Activated T-helper 17 cell treated with anti-CD3 and anti-CD28 coated beads, Interleukin-2, amount 50 U/mL, for 72 hours (primary cell): ENCODE measurements around the gene BCAS4. TPM values are rescaled to one million over a fixed set of nuclear protein-coding genes. Genes with fewer than 3 reads are reported as not detected.
"Not testable (repeated sequence)": the region's sequence is repeated elsewhere in the genome, so short reads cannot be mapped to it uniquely, and the experiment has no call there.

ENCODE experiments used
- ATAC-seq: fragments of 150-1000 bp; cut with Tn5 transposase; replicated peaks from 2 replicates; pipeline ENCODE4 v1.10.0; 2021; ENCODE audit warnings: mild to moderate bottlenecking, moderate library complexity
- H3K27ac Mint-ChIP-seq: one replicate; pipeline ENCODE4 v1.8.0; 2022; ENCODE audit warnings: mixed read lengths
- H3K27me3 Mint-ChIP-seq: one replicate; pipeline ENCODE4 v1.8.0; 2022; ENCODE audit warnings: mixed read lengths
- H3K36me3 Mint-ChIP-seq: one replicate; pipeline ENCODE4 v1.8.0; 2022; ENCODE audit warnings: low read depth, mild to moderate bottlenecking, mixed read lengths
- H3K4me1 Mint-ChIP-seq: one replicate; pipeline ENCODE4 v1.8.0; 2022; ENCODE audit warnings: mixed read lengths
- H3K4me3 Mint-ChIP-seq: one replicate; pipeline ENCODE4 v1.8.0; 2022; ENCODE audit warnings: mild to moderate bottlenecking, mixed read lengths
- H3K9me3 Mint-ChIP-seq: one replicate; pipeline ENCODE4 v1.8.0; 2022; ENCODE audit warnings: mixed read lengths
- total RNA-seq, 2 donors: library from RNA; stranded (reverse); gene quantifications; one replicate each; pipeline ENCODE4 v1.2.3, GENCODE V29; 2022

BCAS4 gene
- total RNA-seq, 2 donors from 2014 or later, result 3.8 to 9.7 TPM

- ATAC-seq, H3K27ac Mint-ChIP-seq, H3K9me3 Mint-ChIP-seq, H3K4me1 Mint-ChIP-seq, H3K36me3 Mint-ChIP-seq, H3K27me3 Mint-ChIP-seq, H3K4me3 Mint-ChIP-seq: not testable (repeated sequence)
These were observed 31.1 kb upstream of the BCAS4 start for GRCh38 chr20:50763550-50764458.

- H3K27ac Mint-ChIP-seq, H3K4me3 Mint-ChIP-seq, ATAC-seq, H3K27me3 Mint-ChIP-seq, H3K4me1 Mint-ChIP-seq, H3K9me3 Mint-ChIP-seq, H3K36me3 Mint-ChIP-seq: not testable (repeated sequence)
These were observed 29.6 kb upstream of the BCAS4 start for GRCh38 chr20:50765251-50765650.

GRCh38 chr20:50765674-50766073 is 29.2 kb upstream of the BCAS4 start:
- peaks cover 9% of the 10 kb centered on the region for H3K27me3 Mint-ChIP-seq
- no peaks in the 10 kb centered on the region for H3K9me3 Mint-ChIP-seq
- no peaks in the 10 kb centered on the region for H3K4me1 Mint-ChIP-seq
- no peak for ATAC-seq
- no peak overlapping the region for H3K27ac Mint-ChIP-seq
- H3K36me3 Mint-ChIP-seq, result no peaks in the 10 kb centered on the region
- H3K4me3 Mint-ChIP-seq, result no peak overlapping the region

- not testable (repeated sequence) for ATAC-seq, H3K4me3 Mint-ChIP-seq, H3K36me3 Mint-ChIP-seq, H3K9me3 Mint-ChIP-seq, H3K4me1 Mint-ChIP-seq, H3K27me3 Mint-ChIP-seq
- H3K27ac Mint-ChIP-seq, result peak overlapping the region; percentile 70
These were observed 27.7 kb upstream of the BCAS4 start for GRCh38 chr20:50766955-50767809.

GRCh38 chr20:50768991-50769390 is 25.9 kb upstream of the BCAS4 start:
- not testable (repeated sequence) for H3K27ac Mint-ChIP-seq, H3K4me1 Mint-ChIP-seq, H3K4me3 Mint-ChIP-seq, ATAC-seq, H3K36me3 Mint-ChIP-seq, H3K27me3 Mint-ChIP-seq, H3K9me3 Mint-ChIP-seq

- H3K36me3 Mint-ChIP-seq, H3K27ac Mint-ChIP-seq, ATAC-seq, H3K4me3 Mint-ChIP-seq, H3K9me3 Mint-ChIP-seq, H3K4me1 Mint-ChIP-seq, H3K27me3 Mint-ChIP-seq: not testable (repeated sequence)
These were observed 25.2 kb upstream of the BCAS4 start for GRCh38 chr20:50769551-50770085.

- H3K4me3 Mint-ChIP-seq, H3K27me3 Mint-ChIP-seq, H3K36me3 Mint-ChIP-seq, H3K9me3 Mint-ChIP-seq, ATAC-seq, H3K4me1 Mint-ChIP-seq, H3K27ac Mint-ChIP-seq: not testable (repeated sequence)
These were observed 23.3 kb upstream of the BCAS4 start for GRCh38 chr20:50771419-50772080.

- no peaks in the 10 kb centered on the region for H3K9me3 Mint-ChIP-seq
- ATAC-seq, result no peak
- H3K27ac Mint-ChIP-seq, result no peak overlapping the region
- H3K27me3 Mint-ChIP-seq, result no peaks in the 10 kb centered on the region
- H3K36me3 Mint-ChIP-seq, result no peaks in the 10 kb centered on the region
- no peak overlapping the region for H3K4me3 Mint-ChIP-seq
- no peaks in the 10 kb centered on the region for H3K4me1 Mint-ChIP-seq
These were observed 22.3 kb upstream of the BCAS4 start for GRCh38 chr20:50772420-50773185.

- H3K9me3 Mint-ChIP-seq, result no peaks in the 10 kb centered on the region
- H3K4me1 Mint-ChIP-seq, result no peaks in the 10 kb centered on the region
- no peaks in the 10 kb centered on the region for H3K36me3 Mint-ChIP-seq
- no peak overlapping the region for H3K27ac Mint-ChIP-seq
- no peak for ATAC-seq
- peaks cover 3% of the 10 kb centered on the region for H3K27me3 Mint-ChIP-seq
- no peak overlapping the region for H3K4me3 Mint-ChIP-seq
These were observed 20.3 kb upstream of the BCAS4 start for GRCh38 chr20:50774515-50774914.

- H3K27me3 Mint-ChIP-seq, result peaks cover 8% of the 10 kb centered on the region
- no peaks in the 10 kb centered on the region for H3K4me1 Mint-ChIP-seq
- no peaks in the 10 kb centered on the region for H3K36me3 Mint-ChIP-seq
- no peaks in the 10 kb centered on the region for H3K9me3 Mint-ChIP-seq
- H3K27ac Mint-ChIP-seq, result no peak overlapping the region
- no peak for ATAC-seq
- H3K4me3 Mint-ChIP-seq, result no peak overlapping the region
These were observed 18.6 kb upstream of the BCAS4 start for GRCh38 chr20:50776122-50776817.

GRCh38 chr20:50777373-50777772 is 17.5 kb upstream of the BCAS4 start:
- Mint-ChIP-seq H3K4me3 (no peak overlapping the region), H3K36me3 (no peaks in the 10 kb centered on the region), H3K27me3 (peaks cover 12% of the 10 kb centered on the region), H3K4me1 (no peaks in the 10 kb centered on the region), H3K9me3 (no peaks in the 10 kb centered on the region), H3K27ac (no peak overlapping the region)
- no peak for ATAC-seq

- H3K27me3 Mint-ChIP-seq, result peaks cover 12% of the 10 kb centered on the region
- not testable (repeated sequence) for H3K27ac Mint-ChIP-seq, H3K4me3 Mint-ChIP-seq, H3K9me3 Mint-ChIP-seq, ATAC-seq, H3K36me3 Mint-ChIP-seq, H3K4me1 Mint-ChIP-seq
These were observed 15.9 kb upstream of the BCAS4 start for GRCh38 chr20:50778994-50779393.

GRCh38 chr20:50783390-50783789 is 11.5 kb upstream of the BCAS4 start:
- H3K27me3 Mint-ChIP-seq, result peaks cover 12% of the 10 kb centered on the region
- no peak overlapping the region for H3K4me3 Mint-ChIP-seq
- no peak for ATAC-seq
- H3K27ac Mint-ChIP-seq, result no peak overlapping the region
- no peaks in the 10 kb centered on the region for H3K9me3 Mint-ChIP-seq
- H3K4me1 Mint-ChIP-seq, result no peaks in the 10 kb centered on the region
- H3K36me3 Mint-ChIP-seq, result no peaks in the 10 kb centered on the region
